Activated T-cell treated with anti-CD3 and anti-CD28 coated beads, Interleukin-2, amount 50 U/mL, for 4 hours (primary cell): ENCODE results near the gene CD300E. TPM values are rescaled to one million over a fixed set of nuclear protein-coding genes. Genes with fewer than 3 reads are reported as not detected.
"Not testable (repeated sequence)": the region's sequence is repeated elsewhere in the genome, so short reads cannot be mapped to it uniquely, and the experiment has no call there.

ENCODE experiments used
- ATAC-seq, 2 donors: fragments of 200-7000 bp; cut with Tn5 transposase; one replicate each; pipeline ENCODE4 v1.10.0; 2021
- DNase-seq: peaks from one replicate; pipeline ENCODE4 v3.0.0-alpha.2; 2020
- H3K27me3 Mint-ChIP-seq: one replicate; pipeline ENCODE4 v1.8.0; 2021; ENCODE audit warnings: low read depth, mixed read lengths
- H3K36me3 Mint-ChIP-seq: one replicate; pipeline ENCODE4 v1.8.0; 2022; ENCODE audit warnings: mixed read lengths; ENCODE audit not compliant: insufficient read depth
- H3K4me1 Mint-ChIP-seq: one replicate; pipeline ENCODE4 v1.8.0; 2021; ENCODE audit warnings: low read depth, mixed read lengths
- H3K4me3 Mint-ChIP-seq: one replicate; pipeline ENCODE4 v1.8.0; 2021; ENCODE audit warnings: mild to moderate bottlenecking, moderate library complexity, mixed read lengths
- H3K9me3 Mint-ChIP-seq: one replicate; pipeline ENCODE4 v1.8.0; 2021; ENCODE audit warnings: mixed read lengths
- total RNA-seq, 3 donors: library from RNA; stranded (reverse); gene quantifications; one replicate each; pipeline ENCODE4 v1.2.1, GENCODE V29; 2021

Gene CD300E
- total RNA-seq, 3 donors from 2014 or later: not detected

DNA sequence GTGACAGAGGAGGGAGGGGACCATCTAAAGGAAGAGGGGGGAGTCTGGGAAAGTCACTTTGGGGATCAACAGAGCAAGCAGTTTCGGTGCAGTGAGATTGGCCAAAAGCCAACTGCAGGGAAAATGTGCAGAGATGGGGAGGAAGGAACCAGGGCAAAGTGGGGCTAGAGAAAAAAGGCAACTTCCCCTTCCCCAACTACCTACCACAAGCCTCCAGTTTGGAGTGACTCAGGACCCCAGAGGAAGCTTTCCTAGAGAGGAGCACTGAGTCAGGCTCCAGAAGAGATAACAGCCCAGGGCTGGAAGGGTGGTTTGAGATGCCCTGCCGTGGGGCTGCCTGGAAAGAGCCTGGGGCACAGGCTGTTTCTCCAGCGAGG, 24.5 kb downstream of the CD300E start:
- no peaks in the 10 kb centered on the region for H3K9me3 Mint-ChIP-seq
- peaks cover 22% of the 10 kb centered on the region for H3K27me3 Mint-ChIP-seq
- ATAC-seq (no peak), DNase-seq (no peak)
- no peaks in the 10 kb centered on the region for H3K36me3 Mint-ChIP-seq
- peaks cover 28% of the 10 kb centered on the region for H3K4me1 Mint-ChIP-seq
- no peak overlapping the region for H3K4me3 Mint-ChIP-seq

GRCh38 chr17:74598346-74599022, 25.1 kb downstream of the CD300E start:
- DNase-seq (no peak), ATAC-seq (no peak)
- no peak overlapping the region for H3K4me3 Mint-ChIP-seq
- no peaks in the 10 kb centered on the region for H3K9me3 Mint-ChIP-seq
- H3K36me3 Mint-ChIP-seq: no peaks in the 10 kb centered on the region
- H3K27me3 Mint-ChIP-seq: peaks cover 22% of the 10 kb centered on the region
- H3K4me1 Mint-ChIP-seq: peaks cover 24% of the 10 kb centered on the region

DNA sequence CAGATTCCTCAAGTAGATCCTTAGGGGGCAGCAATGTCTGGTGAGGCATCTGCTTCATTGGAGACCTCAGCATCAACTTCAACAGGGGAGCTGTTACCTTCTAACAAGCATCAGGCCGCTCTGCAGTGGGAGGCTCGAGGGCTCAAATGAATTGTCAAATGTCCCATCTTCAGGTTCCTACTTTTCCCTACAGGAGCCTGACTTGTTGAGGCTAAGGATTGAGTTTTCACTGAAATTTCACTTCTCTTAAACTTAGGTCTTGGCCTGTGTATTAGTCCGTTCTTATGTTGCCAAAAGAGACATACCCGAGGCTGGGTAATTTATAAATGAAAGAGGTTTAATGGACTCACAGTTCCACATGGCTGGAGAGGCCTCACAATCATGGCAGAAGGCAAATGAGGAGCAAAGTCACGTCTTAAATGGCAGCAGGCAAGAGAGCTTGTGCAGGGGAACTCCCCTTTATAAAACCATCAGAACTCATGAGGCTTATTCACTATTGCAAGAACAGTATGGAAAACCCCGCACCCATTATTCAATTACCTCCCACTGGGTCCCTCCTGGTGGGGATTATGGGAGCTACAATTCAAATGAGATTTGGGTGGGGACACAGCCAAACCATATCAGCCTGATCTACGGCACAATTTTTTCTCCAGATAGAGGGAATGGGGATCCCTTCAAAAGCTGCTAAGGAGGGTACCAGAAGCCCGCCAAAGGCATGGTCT, 26.3 kb downstream of the CD300E start:
- DNase-seq (no peak), ATAC-seq (no peak)
- Mint-ChIP-seq H3K4me1 (peaks cover 27% of the 10 kb centered on the region), H3K36me3 (no peaks in the 10 kb centered on the region), H3K27me3 (peaks cover 25% of the 10 kb centered on the region), H3K4me3 (no peak overlapping the region), H3K9me3 (no peaks in the 10 kb centered on the region)

GRCh38 chr17:74595037-74595750, 28.3 kb downstream of the CD300E start:
- DNase-seq (no peak), ATAC-seq (no peak)
- H3K4me1 Mint-ChIP-seq: peaks cover 25% of the 10 kb centered on the region
- peaks cover 13% of the 10 kb centered on the region for H3K27me3 Mint-ChIP-seq
- H3K4me3 Mint-ChIP-seq: no peak overlapping the region
- no peaks in the 10 kb centered on the region for H3K9me3 Mint-ChIP-seq
- H3K36me3 Mint-ChIP-seq: no peaks in the 10 kb centered on the region

DNA sequence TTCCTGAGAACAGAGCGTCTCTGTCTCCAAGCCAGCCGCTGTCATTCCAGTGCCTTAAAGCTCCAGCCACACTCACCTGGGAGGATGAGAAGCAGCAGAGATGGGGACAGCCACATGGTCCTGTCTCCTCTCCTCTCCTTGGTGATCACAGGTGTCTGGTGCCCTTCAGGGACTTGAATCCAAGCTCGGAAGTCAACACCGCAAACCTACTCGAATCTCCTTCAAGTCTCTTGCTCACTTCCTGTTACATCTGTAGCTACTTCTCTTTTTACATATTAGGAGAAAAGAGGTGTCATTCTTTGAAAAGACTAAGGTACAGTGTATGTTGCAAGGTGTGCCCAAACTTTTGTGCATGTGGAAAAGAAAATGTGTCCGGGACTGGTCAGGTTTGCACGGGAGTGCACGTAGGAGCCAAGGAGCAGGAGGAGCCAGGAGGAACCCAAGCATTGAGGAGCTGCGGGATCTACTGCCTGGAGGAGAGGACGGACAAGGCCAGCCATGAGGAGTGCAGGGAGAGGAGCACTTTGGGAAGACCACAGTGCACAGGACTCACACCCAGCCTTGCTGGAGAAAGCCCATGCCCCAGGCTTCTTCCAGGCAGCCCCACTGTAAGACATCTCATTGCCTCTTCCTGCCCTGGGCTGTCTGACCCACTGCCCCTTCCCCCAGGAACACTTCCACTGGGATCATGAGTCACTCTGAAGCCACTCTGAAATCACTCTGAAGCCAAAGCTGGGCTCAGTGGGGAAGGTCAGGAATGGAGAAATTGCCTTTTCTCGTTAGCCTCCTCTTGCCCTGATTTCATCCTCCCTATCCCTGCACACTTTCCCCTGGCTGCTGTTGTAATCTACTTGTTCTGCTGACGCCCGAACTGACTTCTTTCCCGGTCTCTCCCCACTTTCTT, 31.2 kb downstream of the CD300E start, which contains the start of gene CD300LD:
CD300LD (minus strand) TSS at position 197 of the 904 bp plus-strand sequence; CDS start at position 116, 81 bp downstream.
- peaks cover 14% of the 10 kb centered on the region for H3K4me1 Mint-ChIP-seq
- H3K27me3 Mint-ChIP-seq: peaks cover 18% of the 10 kb centered on the region
- DNase-seq: no peak
- peak in 1 of 2 donors; percentile 40 for ATAC-seq
- H3K36me3 Mint-ChIP-seq: no peaks in the 10 kb centered on the region
- peak within 1 kb of the TSS; percentile 31 for H3K4me3 Mint-ChIP-seq
- no peaks in the 10 kb centered on the region for H3K9me3 Mint-ChIP-seq

DNA sequence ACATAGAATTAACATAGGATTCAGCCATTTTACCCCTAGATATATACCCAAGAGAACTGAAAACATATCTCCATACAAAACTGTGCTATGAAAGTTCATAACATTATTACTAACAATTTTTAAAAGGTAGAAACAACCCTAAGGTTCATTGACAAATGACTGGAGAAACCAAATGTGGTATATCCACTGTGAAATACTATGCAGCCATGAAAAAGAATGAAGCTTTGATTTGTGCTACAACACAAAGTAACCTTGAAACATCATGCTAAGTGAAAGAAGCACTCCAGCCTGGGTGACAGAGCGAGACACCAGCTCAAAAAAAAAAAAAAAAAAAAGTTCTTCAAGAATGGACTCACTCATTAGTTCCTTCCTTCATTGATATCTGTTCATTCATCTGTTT, 32.0 kb downstream of the CD300E start:
- Mint-ChIP-seq H3K4me1 (peaks cover 14% of the 10 kb centered on the region), H3K36me3 (no peaks in the 10 kb centered on the region), H3K9me3 (no peaks in the 10 kb centered on the region), H3K27me3 (peaks cover 18% of the 10 kb centered on the region), H3K4me3 (no peak overlapping the region)
- DNase-seq: no peak
- no peak for ATAC-seq

GRCh38 chr17:74585711-74586110, 37.8 kb downstream of the CD300E start:
- Mint-ChIP-seq H3K36me3 (no peaks in the 10 kb centered on the region), H3K4me3 (no peak overlapping the region), H3K27me3 (peaks cover 12% of the 10 kb centered on the region), H3K4me1 (no peaks in the 10 kb centered on the region), H3K9me3 (no peaks in the 10 kb centered on the region)
- DNase-seq (no peak), ATAC-seq (no peak)

DNA sequence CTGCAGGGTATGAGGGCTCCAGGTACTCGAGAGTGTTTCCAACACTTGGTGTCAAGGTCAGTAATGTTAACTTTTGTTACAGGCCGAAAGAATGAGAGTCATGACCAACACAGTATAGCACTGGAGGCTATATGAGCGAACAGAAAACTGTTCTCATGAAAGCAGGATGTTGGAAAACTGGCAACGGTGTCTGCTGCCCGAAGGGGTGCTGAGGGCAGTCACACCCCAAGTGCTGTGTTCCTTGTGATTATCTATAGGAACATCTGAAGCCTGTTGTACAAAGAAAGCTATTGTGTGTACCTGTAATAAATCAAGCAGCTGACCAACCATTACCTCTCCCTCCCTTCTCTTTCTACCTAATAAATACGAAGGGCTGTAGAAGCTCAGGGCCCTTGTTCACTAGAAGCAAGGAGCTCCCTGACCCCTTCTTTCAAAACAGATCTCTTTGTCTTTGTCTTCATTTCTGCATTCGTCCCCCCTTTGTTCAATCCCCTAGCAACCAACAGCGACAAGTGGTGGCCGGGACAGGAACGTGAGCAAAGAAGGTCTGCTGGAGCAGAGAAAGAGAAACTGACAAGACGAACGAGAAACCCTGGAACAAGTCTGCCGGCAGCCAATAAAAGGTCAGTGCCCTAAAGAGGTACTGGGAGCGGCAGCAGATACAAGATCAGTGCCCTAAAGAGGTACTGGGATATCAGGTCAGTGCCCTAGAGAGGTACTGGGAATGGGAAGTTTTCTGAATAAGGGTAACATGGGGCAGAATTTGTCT, 39.1 kb downstream of the CD300E start:
- Mint-ChIP-seq H3K9me3 (no peaks in the 10 kb centered on the region), H3K27me3 (peaks cover 10% of the 10 kb centered on the region), H3K4me1 (peaks cover 8% of the 10 kb centered on the region), H3K4me3 (no peak overlapping the region), H3K36me3 (no peaks in the 10 kb centered on the region)
- no peak for ATAC-seq
- no peak for DNase-seq

DNA sequence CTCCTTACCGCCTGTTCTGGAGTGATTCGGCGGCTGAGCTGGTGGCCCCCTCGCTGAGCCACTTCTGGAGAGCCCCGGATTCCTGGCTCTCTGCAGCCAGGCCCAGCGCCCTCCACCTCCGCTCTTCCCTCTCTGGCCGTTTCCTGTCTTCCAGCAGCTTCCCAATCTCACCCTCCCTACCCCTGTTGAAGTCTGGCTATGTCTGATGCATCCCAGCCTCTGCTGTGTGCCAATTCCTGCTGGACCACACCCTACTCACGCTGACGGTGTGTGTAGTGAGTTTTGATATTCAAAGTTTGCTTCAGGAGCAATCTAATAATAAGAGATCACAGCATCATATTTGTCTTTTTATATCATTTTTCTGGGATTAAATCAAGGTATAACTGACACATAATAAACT, 40.9 kb downstream of the CD300E start:
- H3K36me3 Mint-ChIP-seq: no peaks in the 10 kb centered on the region
- peaks cover 10% of the 10 kb centered on the region for H3K4me1 Mint-ChIP-seq
- no peak overlapping the region for H3K4me3 Mint-ChIP-seq
- DNase-seq (no peak), ATAC-seq (no peak)
- no peaks in the 10 kb centered on the region for H3K27me3 Mint-ChIP-seq
- H3K9me3 Mint-ChIP-seq: no peaks in the 10 kb centered on the region

DNA sequence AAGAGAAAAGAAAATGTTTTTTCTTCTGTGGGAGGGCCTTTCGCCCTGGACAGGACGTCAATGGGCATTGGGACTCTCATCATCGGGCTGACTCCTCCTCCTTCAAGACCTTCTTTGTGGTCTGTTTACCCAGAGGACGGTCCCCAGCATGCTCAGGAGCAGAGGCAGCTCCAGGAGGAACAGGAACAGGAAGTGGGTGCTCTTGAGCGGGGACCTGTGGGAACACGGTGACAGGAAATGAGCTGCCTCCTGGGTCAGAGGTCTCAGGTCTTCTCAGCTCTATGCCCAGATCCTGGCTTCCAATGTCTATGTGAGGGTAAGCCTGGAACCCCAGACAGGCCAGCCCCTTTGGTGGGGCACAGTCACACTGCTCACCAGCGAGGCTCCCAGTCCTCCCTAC, 43.6 kb downstream of the CD300E start:
- H3K27me3 Mint-ChIP-seq: no peaks in the 10 kb centered on the region
- H3K36me3 Mint-ChIP-seq: no peaks in the 10 kb centered on the region
- no peak for DNase-seq
- H3K4me3 Mint-ChIP-seq: no peak overlapping the region
- peaks cover 10% of the 10 kb centered on the region for H3K4me1 Mint-ChIP-seq
- no peaks in the 10 kb centered on the region for H3K9me3 Mint-ChIP-seq
- ATAC-seq: peak in 1 of 2 donors; percentile 41

DNA sequence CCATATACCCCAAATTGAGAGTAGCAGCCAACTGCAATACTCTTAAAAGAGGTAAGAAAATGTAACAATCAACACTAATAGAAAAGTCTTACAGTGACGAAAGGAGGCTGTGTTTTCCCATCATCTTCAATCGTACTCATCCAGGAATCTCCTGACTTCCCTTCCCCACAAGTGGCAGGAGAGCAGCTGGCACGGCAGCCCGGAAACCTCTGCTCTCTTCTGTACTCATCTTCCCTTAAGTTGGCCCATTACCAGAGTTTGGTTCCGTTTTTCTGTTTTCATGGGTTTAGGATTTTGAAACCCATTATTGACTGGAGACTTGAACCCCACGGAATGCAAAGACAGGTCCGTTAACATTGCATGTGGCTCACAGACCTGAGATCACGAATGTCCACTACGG, 44.6 kb downstream of the CD300E start:
- Mint-ChIP-seq H3K4me1 (peaks cover 10% of the 10 kb centered on the region), H3K27me3 (peaks cover 4% of the 10 kb centered on the region), H3K4me3 (no peak overlapping the region), H3K36me3 (no peaks in the 10 kb centered on the region), H3K9me3 (no peaks in the 10 kb centered on the region)
- DNase-seq (no peak), ATAC-seq (no peak)

GRCh38 chr17:74574489-74575142, 48.9 kb downstream of the CD300E start:
- Mint-ChIP-seq H3K27me3 (peaks cover 14% of the 10 kb centered on the region), H3K36me3 (no peaks in the 10 kb centered on the region), H3K9me3 (no peaks in the 10 kb centered on the region), H3K4me1 (peaks cover 4% of the 10 kb centered on the region), H3K4me3 (no peak overlapping the region)
- DNase-seq: no peak
- ATAC-seq: no peak

GRCh38 chr17:74573635-74574034, 49.9 kb downstream of the CD300E start:
- not testable (repeated sequence) for H3K9me3 Mint-ChIP-seq, H3K4me1 Mint-ChIP-seq, DNase-seq, H3K4me3 Mint-ChIP-seq, ATAC-seq, H3K36me3 Mint-ChIP-seq
- H3K27me3 Mint-ChIP-seq: peaks cover 23% of the 10 kb centered on the region
